Mesenchymal stem cell (in vitro differentiated cells and primary cell): ENCODE measurements around the gene KCNH2.
A peak's percentile ranks its signal among the peaks of the same experiment; 100 is the strongest.

Experiments
- DNase-seq: peaks from one replicate; pipeline ENCODE4 v3.0.0-alpha.2; 2013
- H2AFZ ChIP-seq: one replicate; pipeline ENCODE4 v1.6.1; 2013; ENCODE audit warnings: low read depth, mild to moderate bottlenecking, control low read depth, inconsistent platforms, low read length, moderate library complexity
- H2AK5ac ChIP-seq: 2 replicates; pipeline ENCODE4 v1.6.1; 2013; ENCODE audit warnings: low read length, moderate library complexity, mild to moderate bottlenecking, inconsistent platforms; ENCODE audit not compliant: severe bottlenecking
- H2BK120ac ChIP-seq: one replicate; pipeline ENCODE4 v1.6.1; 2013; ENCODE audit warnings: low read depth, mild to moderate bottlenecking, inconsistent platforms, low read length, moderate library complexity
- H2BK12ac ChIP-seq, 2 experiments: one replicate each; pipeline ENCODE4 v1.6.1; 2013; ENCODE audit warnings: inconsistent platforms in 2 of 2, low read length in 2 of 2, mild to moderate bottlenecking in 2 of 2, moderate library complexity in 2 of 2, control low read depth in 1 of 2
- H2BK15ac ChIP-seq: one replicate; pipeline ENCODE4 v1.6.1; 2013; ENCODE audit warnings: mild to moderate bottlenecking, low read depth, inconsistent platforms; ENCODE audit not compliant: poor library complexity, severe bottlenecking
- H2BK5ac ChIP-seq: 2 replicates; pipeline ENCODE4 v1.6.1; 2013; ENCODE audit warnings: low read depth, mild to moderate bottlenecking, low read length, control low read depth, inconsistent platforms; ENCODE audit not compliant: poor library complexity, severe bottlenecking
- H3K14ac ChIP-seq, 2 experiments: one replicate each; pipeline ENCODE4 v1.6.1; 2013; ENCODE audit warnings: inconsistent platforms in 2 of 2, low read length in 2 of 2, control low read depth in 1 of 2, mild to moderate bottlenecking in 1 of 2, moderate library complexity in 1 of 2
- H3K18ac ChIP-seq, 2 experiments: one replicate each; pipeline ENCODE4 v1.6.1; 2013; ENCODE audit warnings: inconsistent platforms in 2 of 2, low read length in 2 of 2, control low read depth in 1 of 2, low read depth in 1 of 2, mild to moderate bottlenecking in 1 of 2
- H3K23ac ChIP-seq, 2 experiments: one replicate each; pipeline ENCODE4 v1.6.1; 2013; ENCODE audit warnings: inconsistent platforms in 2 of 2, low read length in 2 of 2, mild to moderate bottlenecking in 2 of 2, moderate library complexity in 2 of 2, control low read depth in 1 of 2
- H3K27ac ChIP-seq: 2 replicates; pipeline ENCODE4 v1.5.1; 2013; ENCODE audit warnings: mild to moderate bottlenecking, moderate library complexity, low read length, control low read depth, inconsistent platforms; ENCODE audit not compliant: poor library complexity, severe bottlenecking
- H3K27me3 ChIP-seq, 2 experiments: 2 replicates each; pipeline versions ENCODE4 v1.6.1 to v1.7.0; 2013; ENCODE audit warnings: low read length in 2 of 2, mild to moderate bottlenecking in 2 of 2, moderate library complexity in 2 of 2, control low read depth in 1 of 2, inconsistent platforms in 1 of 2; ENCODE audit not compliant: control insufficient read depth in 1 of 2, insufficient read depth in 1 of 2
- H3K36me3 ChIP-seq, 2 experiments: 2 replicates each; pipeline versions ENCODE4 v1.6.1 to v1.7.0; 2013; ENCODE audit warnings: low read length in 2 of 2, control low read depth in 1 of 2, inconsistent platforms in 1 of 2, low read depth in 1 of 2, mild to moderate bottlenecking in 1 of 2; ENCODE audit not compliant: insufficient read depth in 2 of 2, control insufficient read depth in 1 of 2
- H3K4ac ChIP-seq, 2 experiments: one replicate each; pipeline ENCODE4 v1.6.1; 2013; ENCODE audit warnings: inconsistent platforms in 2 of 2, low read length in 2 of 2, mild to moderate bottlenecking in 2 of 2, moderate library complexity in 2 of 2, control low read depth in 1 of 2, low read depth in 1 of 2
- H3K4me1 ChIP-seq: 2 replicates; pipeline ENCODE4 v1.6.1; 2013; ENCODE audit warnings: low read depth, low read length, control low read depth; ENCODE audit not compliant: control insufficient read depth, insufficient read depth
- H3K4me2 ChIP-seq: 2 replicates; pipeline ENCODE4 v1.6.1; 2013; ENCODE audit warnings: low read length, mild to moderate bottlenecking, inconsistent platforms; ENCODE audit not compliant: poor library complexity, severe bottlenecking
- H3K4me3 ChIP-seq, 2 experiments: 2 replicates each; pipeline versions ENCODE4 v1.5.1 to v1.7.0; 2013; ENCODE audit warnings: low read length in 2 of 2, mild to moderate bottlenecking in 2 of 2, control low read depth in 1 of 2, low read depth in 1 of 2; ENCODE audit not compliant: insufficient read depth in 1 of 2
- H3K79me1 ChIP-seq: replicated peaks from 2 replicates; pipeline ENCODE4 v1.6.1; 2013; ENCODE audit warnings: mild to moderate bottlenecking, control low read depth, low read length, inconsistent platforms; ENCODE audit not compliant: poor library complexity, severe bottlenecking
- H3K9ac ChIP-seq: 2 replicates; pipeline ENCODE4 v1.7.0; 2013; ENCODE audit warnings: mild to moderate bottlenecking, low read length, moderate library complexity
- H3K9me3 ChIP-seq: 2 replicates; pipeline ENCODE4 v1.7.0; 2013; ENCODE audit warnings: mild to moderate bottlenecking, low read length; ENCODE audit not compliant: control insufficient read depth
- H4K8ac ChIP-seq: one replicate; pipeline ENCODE4 v1.6.1; 2013; ENCODE audit warnings: inconsistent platforms, mild to moderate bottlenecking, low read length, moderate library complexity
- H4K91ac ChIP-seq: one replicate; pipeline ENCODE4 v1.6.1; 2013; ENCODE audit warnings: mild to moderate bottlenecking, low read length, inconsistent platforms
- WGBS: methylation state at CpG from one replicate; pipeline ENCODE4 v1.1.7; 2013; ENCODE audit warnings: mixed read lengths; 5-methylcytosine and 5-hydroxymethylcytosine counted together

The KCNH2 gene

DNA sequence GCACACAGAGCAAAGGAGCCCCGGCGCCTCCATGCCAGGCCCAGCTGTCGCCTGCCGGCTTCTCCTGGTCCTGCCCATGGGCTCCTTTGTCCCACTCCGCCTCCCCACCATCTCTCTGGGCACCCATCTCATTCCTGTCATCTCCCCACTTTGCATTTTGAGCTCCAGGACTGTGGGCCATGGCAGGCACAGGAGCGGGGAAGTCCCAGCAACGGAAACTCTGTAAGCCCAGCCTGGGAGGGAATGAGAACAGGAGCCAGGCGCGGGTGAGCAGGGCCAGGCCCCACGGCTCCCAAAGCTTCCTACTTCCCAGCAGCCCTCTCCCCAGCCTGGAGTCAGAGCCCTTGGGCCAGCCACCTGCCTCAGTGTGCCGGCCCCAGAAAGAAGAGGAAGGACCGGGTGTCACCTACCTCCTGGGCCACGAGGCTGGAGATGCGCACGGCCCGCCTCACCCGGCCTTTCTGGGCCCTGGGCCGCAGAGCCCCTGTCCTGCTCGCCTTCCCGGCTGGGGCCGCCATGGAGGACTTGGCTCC lies 23.1 kb downstream of the KCNH2 start:
- H3K14ac ChIP-seq, result peak overlapping the region in 1 of 2 experiments; percentile 45
- peak overlapping the region; percentile 60 for H4K91ac ChIP-seq
- no peak overlapping the region for H2BK5ac ChIP-seq
- no peak overlapping the region for H2BK15ac ChIP-seq
- no peak overlapping the region for H2AFZ ChIP-seq
- H4K8ac ChIP-seq, result peak overlapping the region; percentile 77
- no peak overlapping the region for H3K4me3 ChIP-seq
- no peaks in the 10 kb centered on the region for H3K9me3 ChIP-seq
- H3K4me1 ChIP-seq, result peaks cover 10% of the 10 kb centered on the region
- H3K4ac ChIP-seq, result peak overlapping the region in 1 of 2 experiments; percentile 82
- H3K27ac ChIP-seq, result no peak overlapping the region
- H3K79me1 ChIP-seq, result no peaks in the 10 kb centered on the region
- peak overlapping the region in 1 of 2 experiments; percentile 16 for H3K18ac ChIP-seq
- peaks cover 30 to 62% of the 10 kb centered on the region in 2 experiments for H3K27me3 ChIP-seq
- H3K4me2 ChIP-seq, result peak overlapping the region; percentile 58
- WGBS, result 79% methylated on average over 21 of the region's 21 CpGs
- no peak for DNase-seq
- H3K9ac ChIP-seq, result no peak overlapping the region
- H3K36me3 ChIP-seq, result no peaks in the 10 kb centered on the region
- no peak overlapping the region for H3K23ac ChIP-seq
- H2BK120ac ChIP-seq, result no peak overlapping the region
- no peak overlapping the region for H2AK5ac ChIP-seq
- H2BK12ac ChIP-seq, result peak overlapping the region in 1 of 2 experiments; percentile 68

DNA sequence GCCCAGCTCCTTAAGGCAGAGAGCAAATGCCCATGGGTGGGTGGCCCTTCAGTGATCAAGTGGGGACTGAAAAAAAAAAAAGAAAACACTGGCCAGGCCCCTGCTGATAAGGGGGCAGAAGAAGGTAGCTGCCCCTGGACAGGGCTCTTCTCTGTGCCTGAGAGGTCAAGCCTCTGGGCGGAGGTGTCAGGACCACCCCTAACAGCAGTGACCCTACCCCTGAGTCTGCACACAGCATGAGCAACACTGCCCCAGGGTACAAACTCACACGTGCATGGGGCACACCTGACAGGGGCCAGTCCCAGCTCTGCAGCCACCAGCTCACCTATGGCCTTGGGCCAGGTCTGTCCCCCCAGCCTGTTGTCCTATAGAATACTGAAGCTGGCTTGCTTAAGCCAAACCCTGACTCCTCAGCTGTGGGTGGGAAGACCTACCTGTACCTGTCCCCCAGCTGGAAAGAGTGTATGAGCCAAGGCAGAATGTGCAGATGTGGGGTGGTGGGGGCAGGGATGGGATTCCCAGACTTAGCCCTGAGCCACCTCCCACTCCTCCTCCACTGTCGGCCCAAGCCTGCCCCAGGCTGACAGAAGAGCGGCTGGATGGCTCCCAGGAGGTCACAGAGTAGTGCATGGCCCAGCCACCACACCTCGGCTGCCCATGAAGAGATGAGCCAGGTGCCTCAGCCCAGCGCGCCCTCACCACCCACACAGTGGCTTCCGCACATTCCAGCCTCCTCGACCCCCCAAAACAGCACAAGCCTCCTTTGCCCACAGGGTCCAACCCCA lies 23.7 kb downstream of the KCNH2 start:
- H2BK12ac ChIP-seq, result no peak overlapping the region
- H2BK120ac ChIP-seq, result no peak overlapping the region
- H3K4me1 ChIP-seq, result peaks cover 16% of the 10 kb centered on the region
- no peak overlapping the region for H3K9ac ChIP-seq
- no peak overlapping the region for H2BK15ac ChIP-seq
- peak overlapping the region in 1 of 2 experiments; percentile 35 for H3K4ac ChIP-seq
- no peaks in the 10 kb centered on the region for H3K36me3 ChIP-seq
- H3K23ac ChIP-seq, result no peak overlapping the region
- H3K79me1 ChIP-seq, result no peaks in the 10 kb centered on the region
- no peak overlapping the region for H3K27ac ChIP-seq
- DNase-seq, result no peak
- no peak overlapping the region for H2AFZ ChIP-seq
- no peak overlapping the region for H3K18ac ChIP-seq
- 74% methylated on average over 9 of the region's 9 CpGs for WGBS
- no peak overlapping the region for H3K4me3 ChIP-seq
- peak overlapping the region in 1 of 2 experiments; percentile 5 for H3K14ac ChIP-seq
- no peaks in the 10 kb centered on the region for H3K9me3 ChIP-seq
- no peak overlapping the region for H2AK5ac ChIP-seq
- H4K8ac ChIP-seq, result no peak overlapping the region
- H2BK5ac ChIP-seq, result no peak overlapping the region
- H3K4me2 ChIP-seq, result no peak overlapping the region
- peaks cover 26 to 60% of the 10 kb centered on the region in 2 experiments for H3K27me3 ChIP-seq
- H4K91ac ChIP-seq, result peak overlapping the region; percentile 60

DNA sequence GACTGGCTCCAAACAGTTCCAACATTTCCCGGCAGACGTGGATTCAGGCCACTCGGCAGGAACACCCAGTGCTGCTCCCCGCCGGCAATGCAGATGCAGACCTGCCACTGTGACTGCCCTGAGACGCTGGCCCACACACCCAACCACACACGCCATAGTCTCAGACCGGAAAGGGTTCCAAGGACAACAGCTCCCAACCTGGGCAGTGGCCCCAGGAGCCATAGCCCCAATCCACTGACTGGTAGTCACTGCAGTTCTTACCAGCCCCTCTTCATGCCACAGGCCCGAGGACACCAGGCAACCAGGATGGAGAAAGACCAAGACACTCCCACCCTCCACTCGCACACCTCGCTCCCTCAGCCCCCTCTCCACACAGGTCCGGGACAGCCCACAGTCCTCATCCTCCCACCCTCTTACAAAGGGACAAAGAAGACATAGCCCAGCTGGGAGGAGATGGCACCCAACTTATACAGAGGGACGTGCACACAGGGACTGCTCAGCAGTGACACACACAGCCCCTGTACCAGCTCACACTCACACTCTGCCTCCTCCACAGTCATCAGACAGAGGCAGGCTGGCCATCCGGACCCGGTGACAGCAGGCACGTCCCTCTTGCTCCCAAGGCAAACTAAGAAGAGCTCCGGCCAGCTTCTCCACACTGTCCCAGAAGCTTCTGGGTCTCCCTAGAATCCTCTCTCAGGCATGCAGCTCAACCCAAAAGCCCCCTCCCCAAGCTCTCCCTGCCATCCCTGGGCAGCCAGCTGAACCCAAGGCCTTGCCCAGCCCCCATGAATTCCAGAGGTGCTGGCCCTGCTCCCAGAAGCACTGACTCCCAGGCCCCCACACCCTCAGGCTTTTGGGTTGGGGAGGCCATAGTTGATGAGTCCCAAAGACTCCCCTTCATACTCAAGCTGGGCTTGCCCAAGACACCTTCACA lies 24.8 kb downstream of the KCNH2 start:
- DNase-seq, result no peak
- Histone ChIP-seq H2BK15ac (no peak overlapping the region), H3K4me2 (no peak overlapping the region), H3K27ac (no peak overlapping the region), H4K8ac (no peak overlapping the region), H3K79me1 (no peaks in the 10 kb centered on the region), H3K4ac (peak overlapping the region in 1 of 2 experiments; percentile 41), H3K9ac (no peak overlapping the region), H2AK5ac (no peak overlapping the region), H3K4me3 (no peak overlapping the region), H3K9me3 (no peaks in the 10 kb centered on the region), H3K14ac (peak overlapping the region in 1 of 2 experiments; percentile 83), H4K91ac (peak overlapping the region; percentile 8), H3K23ac (no peak overlapping the region), H3K4me1 (peaks cover 16% of the 10 kb centered on the region), H2BK120ac (no peak overlapping the region), H3K18ac (no peak overlapping the region), H2BK12ac (no peak overlapping the region), H3K27me3 (peaks cover 31 to 60% of the 10 kb centered on the region in 2 experiments), H2BK5ac (no peak overlapping the region), H2AFZ (no peak overlapping the region), H3K36me3 (no peaks in the 10 kb centered on the region)
- WGBS, result 94% methylated on average over 17 of the region's 17 CpGs
